Stimulated activated CD4-positive, alpha-beta T cell treated with anti-CD3 and anti-CD28 coated beads, Interleukin-4, amount 100 ng/mL, for 48 hours (primary cell): ENCODE data around the gene SLC25A30.
"Not testable (repeated sequence)": the region's sequence is repeated elsewhere in the genome, so short reads cannot be mapped to it uniquely, and the experiment has no call there.

Source experiments
- DNase-seq, 2 donors: peaks; one replicate each; pipeline ENCODE4 v3.0.0-alpha.2; 2020; ENCODE audit warnings: low read depth in 2 of 2

The SLC25A30 gene

DNA sequence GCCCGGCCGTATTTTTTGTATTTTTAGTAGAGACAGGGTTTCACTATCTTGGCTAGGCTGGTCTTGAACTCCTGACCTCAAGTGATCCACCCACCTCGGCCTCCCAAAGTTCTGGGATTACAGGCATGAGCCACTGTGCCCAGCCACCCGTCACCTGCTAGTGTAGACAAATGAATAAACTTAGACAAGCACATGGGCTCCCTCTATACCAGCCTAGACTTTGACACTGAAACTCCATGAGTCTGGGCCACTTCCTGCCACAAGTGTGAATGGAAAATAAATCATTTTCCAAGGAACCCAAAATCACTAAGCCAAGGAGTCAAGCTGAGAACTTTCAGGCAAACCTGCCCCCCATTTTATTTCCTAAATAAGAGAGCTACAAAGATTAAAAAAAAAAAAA lies 50.2 kb downstream of the SLC25A30 start:
- DNase-seq: no peak

DNA sequence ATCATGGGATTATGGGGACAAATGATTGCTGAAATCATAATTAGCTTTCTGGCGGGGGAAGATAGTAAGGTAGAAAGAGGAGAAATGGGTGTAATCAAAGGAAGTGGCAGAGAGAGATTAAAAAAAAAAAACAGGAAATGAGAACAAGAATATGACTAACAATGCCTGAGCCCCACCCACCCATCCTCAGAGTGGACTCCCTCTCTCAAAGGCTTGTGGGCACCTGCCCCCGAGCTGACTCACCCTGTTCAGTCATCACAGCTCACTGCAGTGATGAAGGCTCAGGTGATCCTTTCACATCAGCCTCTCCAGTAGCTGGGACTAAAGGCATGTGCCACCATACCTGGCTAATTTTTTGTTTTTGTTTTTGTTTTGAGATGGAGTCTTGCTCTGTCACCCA lies 50.8 kb downstream of the SLC25A30 start:
- peak; percentile 77 to 88 for DNase-seq

DNA sequence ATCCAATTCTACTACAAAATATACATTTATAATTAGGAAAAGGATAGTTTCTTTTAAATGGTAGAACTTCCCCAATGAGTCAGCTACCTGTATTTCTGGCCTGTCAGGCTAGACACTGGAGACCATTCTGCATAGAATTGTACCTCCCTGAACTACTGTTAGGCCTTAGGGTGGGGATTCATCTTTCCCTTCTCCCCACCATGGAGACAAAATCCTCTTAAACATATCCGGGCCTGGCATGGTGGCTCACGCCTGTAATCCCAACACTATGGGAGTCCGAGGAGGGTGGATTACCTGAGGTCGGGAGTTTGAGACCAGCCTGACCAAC lies 52.7 kb downstream of the SLC25A30 start:
- DNase-seq: no peak

DNA sequence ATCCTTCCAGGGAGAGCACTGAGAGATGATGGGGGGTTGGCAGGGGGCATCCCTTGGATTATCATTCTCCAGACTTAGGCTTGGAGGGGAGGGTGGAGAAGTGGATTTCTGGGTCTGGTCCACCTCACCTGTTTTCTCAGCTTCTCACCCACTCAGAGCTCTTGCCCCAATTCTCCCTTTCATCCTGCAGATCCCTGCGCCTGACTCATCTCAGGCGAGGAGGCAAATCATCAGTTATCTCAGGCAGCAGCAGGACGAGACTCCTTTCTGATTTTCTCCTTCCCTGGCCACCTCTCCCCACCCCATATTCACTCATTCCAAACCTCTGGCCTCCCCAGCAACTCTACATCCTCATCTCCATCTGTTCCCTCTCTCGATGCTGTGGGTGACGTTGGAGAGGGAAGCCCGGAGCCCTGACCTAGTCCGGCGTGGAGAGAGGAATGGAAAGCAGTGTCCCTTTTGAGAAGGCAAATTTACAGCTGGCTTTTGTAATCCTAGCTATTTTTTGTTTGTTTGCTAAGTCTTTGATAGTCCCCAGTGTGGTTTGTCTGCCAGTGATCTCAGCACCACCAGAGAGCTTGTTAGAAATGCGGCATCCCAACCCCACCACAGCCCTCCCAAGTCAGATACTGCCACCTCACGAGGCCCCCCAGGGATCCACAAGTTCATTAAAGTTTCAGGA lies 53.2 kb downstream of the SLC25A30 start:
- DNase-seq: no peak

DNA sequence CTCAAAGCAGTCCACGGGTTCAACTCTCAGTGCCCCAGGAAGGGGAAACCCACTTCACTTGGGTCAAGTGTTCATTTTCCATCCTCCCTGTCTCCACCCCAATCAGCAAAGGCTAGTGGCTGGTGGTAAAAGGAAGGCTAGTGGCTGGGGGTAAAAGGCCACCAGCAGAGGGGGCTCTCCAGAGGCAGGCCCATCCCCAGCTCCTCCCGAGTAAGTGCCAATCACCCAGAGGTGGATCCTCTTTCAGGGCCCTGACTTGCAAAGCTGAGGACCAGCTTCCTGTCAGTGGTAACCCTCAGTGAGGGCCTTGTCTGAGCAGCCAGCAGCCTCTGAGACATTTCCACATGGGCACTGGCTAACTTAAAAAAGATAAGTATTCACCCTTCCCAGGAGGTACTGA lies 55.2 kb downstream of the SLC25A30 start:
- no peak for DNase-seq

DNA sequence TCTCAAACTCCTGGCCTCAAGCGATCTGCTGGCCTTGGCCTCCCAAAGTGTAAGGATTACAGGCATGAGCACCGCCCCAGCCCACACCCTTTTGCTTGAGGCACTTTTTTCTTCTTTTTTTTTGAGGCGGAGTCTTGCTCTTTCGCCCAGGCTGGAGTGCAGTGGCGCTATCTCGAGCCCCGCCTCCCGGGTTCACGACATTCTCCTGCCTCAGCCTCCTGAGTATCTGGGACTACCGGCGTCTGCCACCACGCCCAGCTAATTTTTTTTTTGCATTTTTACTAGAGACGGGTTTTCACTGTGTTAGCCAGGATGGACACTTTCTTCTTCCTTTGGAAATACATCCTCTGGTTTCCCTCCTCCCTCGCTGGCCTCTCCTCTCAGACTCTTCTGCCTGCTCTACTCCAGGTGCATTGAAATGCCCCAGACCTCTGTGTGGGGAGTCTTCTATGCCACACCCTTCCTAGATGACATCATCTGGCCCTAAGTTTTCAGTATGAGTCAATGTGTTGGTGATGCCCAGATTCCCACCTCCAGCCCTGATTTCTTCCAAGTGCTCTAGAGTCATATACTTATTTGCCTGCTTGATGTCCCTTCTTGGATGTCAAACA lies 56.5 kb downstream of the SLC25A30 start:
- no peak for DNase-seq

DNA sequence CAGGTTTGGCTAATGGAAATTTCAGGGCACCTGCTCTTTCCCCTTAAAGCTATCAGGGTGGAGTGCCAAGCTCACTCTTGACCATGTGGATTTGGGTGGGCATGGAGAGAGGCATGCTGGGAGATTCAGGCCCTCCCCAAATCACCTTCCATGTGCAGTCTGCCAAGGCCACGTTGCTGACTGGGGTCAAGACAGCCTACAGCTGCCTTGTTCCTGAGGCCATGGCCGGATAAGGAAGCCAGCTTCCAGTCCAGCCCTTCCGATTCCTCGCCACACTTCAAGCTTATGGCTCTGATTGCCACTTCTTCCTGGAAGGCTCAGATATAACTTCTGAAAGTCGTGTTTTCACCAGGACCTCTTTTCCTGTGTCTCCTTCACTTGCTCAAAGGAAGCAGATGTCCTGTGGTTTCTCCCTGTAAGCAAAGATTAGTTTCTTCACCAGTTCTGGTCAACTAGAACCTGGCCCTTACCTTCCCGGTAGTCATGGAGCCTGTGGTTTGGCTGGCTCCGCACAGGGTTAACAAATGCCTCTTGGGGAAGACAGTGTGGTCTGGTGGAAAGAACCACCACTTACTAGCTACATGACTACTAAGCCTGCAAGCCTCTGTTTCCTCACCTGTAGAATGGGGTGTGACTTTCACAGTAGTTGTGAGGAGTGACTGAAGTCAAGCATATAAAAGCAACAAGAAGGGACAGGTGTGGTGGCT lies 61.1 kb downstream of the SLC25A30 start:
- DNase-seq: no peak

DNA sequence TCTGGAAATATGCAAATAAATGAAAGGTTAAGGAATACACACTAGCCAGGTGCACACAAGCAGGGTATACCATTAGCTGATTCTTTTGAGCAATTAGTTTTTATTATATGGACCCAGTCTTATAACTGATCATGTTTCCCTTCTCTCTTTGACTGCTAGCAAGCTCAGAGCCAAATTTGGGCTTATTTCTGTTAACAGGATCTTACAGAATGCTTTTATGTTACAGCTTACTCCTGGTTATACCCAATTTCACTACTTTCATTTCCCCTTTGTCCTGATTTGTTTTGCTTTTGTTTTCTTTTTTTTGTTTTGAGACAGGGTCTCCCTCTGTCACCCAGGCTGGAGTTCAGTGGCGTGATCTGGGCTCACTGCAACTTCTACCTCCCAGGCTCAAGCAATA lies 64.3 kb downstream of the SLC25A30 start:
- no peak for DNase-seq

DNA sequence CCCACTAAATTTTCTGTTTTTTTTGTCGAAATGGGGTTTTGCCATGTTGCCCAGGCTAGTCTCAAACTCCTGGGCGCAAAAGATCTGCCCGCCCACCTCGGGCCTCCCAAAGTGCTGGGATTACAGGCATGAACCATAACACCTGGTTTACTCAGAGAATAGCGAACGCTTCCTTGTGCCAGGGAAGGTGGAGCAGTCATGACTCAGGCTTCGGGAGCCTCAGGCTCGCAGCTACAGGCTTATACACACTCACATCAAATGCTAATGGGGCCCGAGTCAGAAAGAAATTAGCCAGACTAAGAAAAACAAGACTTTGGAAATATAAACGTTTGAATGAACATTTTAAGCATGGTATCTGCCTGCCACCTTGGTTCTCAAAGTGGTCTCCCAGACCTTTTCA lies 66.1 kb downstream of the SLC25A30 start:
- no peak for DNase-seq

DNA sequence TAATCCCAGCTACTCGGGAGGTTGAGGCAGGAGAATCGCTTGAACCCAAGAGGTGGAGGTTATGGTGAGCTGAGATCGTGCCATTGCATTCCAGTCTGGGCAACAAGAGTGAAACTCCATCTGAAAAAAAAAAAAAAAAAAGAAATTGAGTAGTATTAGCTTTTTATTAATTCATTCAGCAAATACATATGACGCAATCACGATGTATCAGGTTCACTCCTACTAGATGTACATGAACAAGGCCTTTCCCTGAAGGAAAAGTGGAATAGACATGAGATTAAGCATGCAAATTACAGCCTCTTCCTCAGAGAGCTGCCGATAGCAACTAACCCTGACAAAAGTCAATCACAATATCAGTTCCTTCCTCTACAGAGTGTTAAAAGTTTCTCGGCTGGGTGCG lies 68.0 kb downstream of the SLC25A30 start:
- no peak for DNase-seq

DNA sequence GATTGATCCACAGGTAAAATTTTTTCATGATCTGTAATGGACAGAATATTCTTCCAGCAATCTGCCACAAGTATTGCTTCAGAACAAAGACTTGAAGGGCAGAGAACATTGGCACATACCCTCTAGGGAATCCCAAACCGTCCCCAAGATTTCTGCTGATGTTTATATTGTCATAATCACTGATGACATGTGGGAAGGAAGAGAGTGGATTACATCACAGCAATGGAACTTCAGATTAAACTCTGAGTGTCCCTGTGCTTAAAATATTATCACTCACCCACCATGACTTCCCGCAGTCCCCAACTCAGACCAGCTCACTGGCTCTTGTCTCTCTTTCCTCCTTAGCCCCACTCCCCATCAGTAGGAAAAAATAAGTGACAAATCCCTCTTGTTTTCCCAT lies 68.7 kb downstream of the SLC25A30 start:
- DNase-seq: no peak

DNA sequence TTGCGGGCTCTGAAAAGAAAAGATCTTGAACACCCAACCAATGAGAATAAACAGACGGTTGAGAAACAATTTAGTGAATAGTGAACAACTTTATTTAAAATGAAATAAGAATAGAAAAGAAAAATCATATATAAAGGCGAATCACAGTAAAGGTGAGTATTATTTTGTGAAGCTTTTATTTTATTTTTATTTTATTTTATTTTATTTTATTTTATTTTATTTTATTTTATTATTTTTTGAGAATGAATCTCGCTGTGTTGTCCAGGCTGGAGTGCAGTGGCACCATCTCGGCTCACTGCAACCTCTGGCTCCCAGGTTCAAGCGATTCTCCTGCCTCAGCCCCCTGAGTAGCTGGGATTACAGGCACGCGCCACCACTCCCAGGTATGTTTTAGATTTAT lies 74.1 kb downstream of the SLC25A30 start:
- DNase-seq: not testable (repeated sequence)
